ENCODE data around the gene TAGAP.

TAGAP gene, protein sequence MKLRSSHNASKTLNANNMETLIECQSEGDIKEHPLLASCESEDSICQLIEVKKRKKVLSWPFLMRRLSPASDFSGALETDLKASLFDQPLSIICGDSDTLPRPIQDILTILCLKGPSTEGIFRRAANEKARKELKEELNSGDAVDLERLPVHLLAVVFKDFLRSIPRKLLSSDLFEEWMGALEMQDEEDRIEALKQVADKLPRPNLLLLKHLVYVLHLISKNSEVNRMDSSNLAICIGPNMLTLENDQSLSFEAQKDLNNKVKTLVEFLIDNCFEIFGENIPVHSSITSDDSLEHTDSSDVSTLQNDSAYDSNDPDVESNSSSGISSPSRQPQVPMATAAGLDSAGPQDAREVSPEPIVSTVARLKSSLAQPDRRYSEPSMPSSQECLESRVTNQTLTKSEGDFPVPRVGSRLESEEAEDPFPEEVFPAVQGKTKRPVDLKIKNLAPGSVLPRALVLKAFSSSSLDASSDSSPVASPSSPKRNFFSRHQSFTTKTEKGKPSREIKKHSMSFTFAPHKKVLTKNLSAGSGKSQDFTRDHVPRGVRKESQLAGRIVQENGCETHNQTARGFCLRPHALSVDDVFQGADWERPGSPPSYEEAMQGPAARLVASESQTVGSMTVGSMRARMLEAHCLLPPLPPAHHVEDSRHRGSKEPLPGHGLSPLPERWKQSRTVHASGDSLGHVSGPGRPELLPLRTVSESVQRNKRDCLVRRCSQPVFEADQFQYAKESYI

DNA sequence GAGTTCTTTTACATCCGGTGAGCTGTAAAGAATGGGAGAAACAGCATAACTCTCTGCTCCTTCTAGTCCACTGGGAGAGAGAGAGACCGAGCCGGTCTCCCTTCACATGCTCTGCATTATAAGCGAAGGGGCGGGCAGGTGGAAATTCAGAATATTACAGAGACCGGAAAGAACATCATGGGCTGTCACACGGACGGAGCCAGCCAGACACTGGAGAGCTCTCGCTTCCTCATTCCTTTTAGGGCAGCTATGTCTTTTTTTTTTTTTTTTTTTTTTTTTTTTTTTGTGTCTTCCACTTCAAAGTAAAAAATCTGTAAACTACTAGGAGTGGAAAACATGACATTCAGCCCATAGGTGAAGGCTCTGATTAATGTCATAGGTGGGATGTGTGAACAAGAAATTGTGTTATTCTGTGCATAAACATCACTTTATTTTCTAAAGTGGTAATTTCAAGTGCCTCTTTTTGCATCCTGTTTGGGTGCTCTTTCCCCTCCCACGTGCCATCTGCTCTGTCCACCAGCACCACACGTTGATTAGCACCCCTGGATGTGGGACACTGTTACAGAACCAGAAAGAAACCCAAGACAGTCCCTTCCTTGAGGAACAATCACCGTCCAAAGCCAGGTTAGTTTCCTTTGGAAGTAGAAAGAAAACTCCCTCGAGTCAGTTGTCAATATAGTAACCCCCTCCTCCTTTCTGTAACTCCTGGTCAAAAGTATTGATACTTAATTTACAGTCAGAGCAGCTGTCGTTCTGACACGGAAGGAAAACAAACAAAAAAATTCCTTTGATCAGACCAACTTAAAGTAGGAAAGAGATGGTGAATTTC lies at the start of gene TAGAP:
TAGAP (minus strand) TSS at position 93 of the 829 bp plus-strand sequence. CDS start 845 bp downstream, outside the sequence.
- H3K4me3 ChIP-seq (ENCODE audit: low read length), result peak within 1 kb of the TSS; percentile 44
- H3K27me3 ChIP-seq (ENCODE audit: control insufficient read depth, insufficient read depth, low read length), result no peaks in the 10 kb centered on the region
- no peak within 1 kb of the TSS for H3K9ac ChIP-seq (ENCODE audit: low read length)
- H3K27ac ChIP-seq (ENCODE audit: low read depth, low read length), result no peak within 1 kb of the TSS
- H3K4me1 ChIP-seq (ENCODE audit: control insufficient read depth, insufficient read depth, low read length), result no peaks in the 10 kb centered on the region
- no peaks in the 10 kb centered on the region for H3K36me3 ChIP-seq (ENCODE audit: control insufficient read depth, insufficient read depth, low read length)

DNA sequence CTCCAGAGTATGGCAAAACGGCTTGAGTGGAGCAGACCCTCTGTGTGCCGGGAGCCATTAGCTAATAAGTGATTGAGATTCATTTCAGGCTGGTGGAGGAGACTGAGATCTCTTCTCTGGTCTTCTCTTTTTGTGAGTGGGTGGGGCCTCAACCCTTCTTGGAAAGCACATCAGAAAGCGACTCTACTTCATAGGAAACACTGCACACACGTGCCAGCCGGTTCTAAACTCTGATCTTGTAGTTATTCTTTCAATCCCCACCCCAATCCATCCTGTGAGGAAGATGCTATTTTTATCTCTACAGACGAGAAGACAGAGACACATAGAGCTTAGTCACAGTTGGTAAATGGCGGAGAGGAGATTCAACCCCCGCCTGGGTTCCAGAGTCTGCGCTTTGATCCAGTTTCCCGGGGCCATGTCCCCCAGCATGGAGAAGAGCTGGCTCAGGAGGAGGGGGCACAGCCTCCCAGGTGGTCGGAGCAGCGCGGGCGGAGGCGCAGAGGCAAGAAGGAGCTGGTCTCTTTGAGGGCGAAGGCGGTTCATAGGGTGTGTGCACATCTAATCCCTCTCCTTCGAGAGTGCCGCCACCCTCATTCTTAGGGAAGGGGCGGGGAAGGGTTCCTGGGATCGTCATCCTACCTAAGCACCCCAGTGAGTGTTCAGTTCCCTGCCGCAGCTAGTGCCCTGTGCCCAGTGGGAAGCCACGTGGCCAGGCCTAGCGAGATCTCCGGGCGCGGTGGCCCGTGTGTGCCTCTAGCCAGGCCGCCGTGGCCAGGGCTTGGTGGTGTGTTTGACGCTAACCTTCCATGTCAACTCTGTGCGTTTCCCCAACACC lies 49.0 kb upstream of the TAGAP start:
- Histone ChIP-seq H3K4me1 (ENCODE audit: control insufficient read depth, insufficient read depth, low read length) (no peaks in the 10 kb centered on the region), H3K27ac (ENCODE audit: low read depth, low read length) (no peak overlapping the region), H3K27me3 (ENCODE audit: control insufficient read depth, insufficient read depth, low read length) (no peaks in the 10 kb centered on the region), H3K36me3 (ENCODE audit: control insufficient read depth, insufficient read depth, low read length) (no peaks in the 10 kb centered on the region), H3K4me3 (ENCODE audit: low read length) (no peak overlapping the region), H3K9ac (ENCODE audit: low read length) (no peak overlapping the region)

DNA sequence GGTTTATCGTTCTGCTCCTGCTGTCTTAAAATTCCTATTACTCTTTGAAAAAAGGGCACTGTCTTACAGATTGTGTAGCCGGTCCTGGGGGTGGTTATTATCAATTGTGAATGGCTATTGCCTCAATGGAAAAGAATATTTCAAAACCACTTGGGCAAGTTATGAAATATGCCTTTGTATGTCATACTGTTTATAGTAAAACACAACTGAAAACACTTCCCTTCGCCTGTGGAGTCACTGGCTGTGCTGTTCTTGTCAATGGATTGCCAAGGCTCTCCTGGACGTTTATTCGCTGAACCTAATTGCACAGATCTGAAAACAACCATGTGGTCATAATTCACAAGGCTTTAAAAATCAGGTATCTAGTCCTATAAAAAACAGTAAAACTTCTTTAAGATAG lies 47.8 kb upstream of the TAGAP start:
- Histone ChIP-seq H3K27ac (ENCODE audit: low read depth, low read length) (no peak overlapping the region), H3K4me1 (ENCODE audit: control insufficient read depth, insufficient read depth, low read length) (no peaks in the 10 kb centered on the region), H3K36me3 (ENCODE audit: control insufficient read depth, insufficient read depth, low read length) (no peaks in the 10 kb centered on the region), H3K9ac (ENCODE audit: low read length) (no peak overlapping the region), H3K27me3 (ENCODE audit: control insufficient read depth, insufficient read depth, low read length) (no peaks in the 10 kb centered on the region), H3K4me3 (ENCODE audit: low read length) (no peak overlapping the region)

DNA sequence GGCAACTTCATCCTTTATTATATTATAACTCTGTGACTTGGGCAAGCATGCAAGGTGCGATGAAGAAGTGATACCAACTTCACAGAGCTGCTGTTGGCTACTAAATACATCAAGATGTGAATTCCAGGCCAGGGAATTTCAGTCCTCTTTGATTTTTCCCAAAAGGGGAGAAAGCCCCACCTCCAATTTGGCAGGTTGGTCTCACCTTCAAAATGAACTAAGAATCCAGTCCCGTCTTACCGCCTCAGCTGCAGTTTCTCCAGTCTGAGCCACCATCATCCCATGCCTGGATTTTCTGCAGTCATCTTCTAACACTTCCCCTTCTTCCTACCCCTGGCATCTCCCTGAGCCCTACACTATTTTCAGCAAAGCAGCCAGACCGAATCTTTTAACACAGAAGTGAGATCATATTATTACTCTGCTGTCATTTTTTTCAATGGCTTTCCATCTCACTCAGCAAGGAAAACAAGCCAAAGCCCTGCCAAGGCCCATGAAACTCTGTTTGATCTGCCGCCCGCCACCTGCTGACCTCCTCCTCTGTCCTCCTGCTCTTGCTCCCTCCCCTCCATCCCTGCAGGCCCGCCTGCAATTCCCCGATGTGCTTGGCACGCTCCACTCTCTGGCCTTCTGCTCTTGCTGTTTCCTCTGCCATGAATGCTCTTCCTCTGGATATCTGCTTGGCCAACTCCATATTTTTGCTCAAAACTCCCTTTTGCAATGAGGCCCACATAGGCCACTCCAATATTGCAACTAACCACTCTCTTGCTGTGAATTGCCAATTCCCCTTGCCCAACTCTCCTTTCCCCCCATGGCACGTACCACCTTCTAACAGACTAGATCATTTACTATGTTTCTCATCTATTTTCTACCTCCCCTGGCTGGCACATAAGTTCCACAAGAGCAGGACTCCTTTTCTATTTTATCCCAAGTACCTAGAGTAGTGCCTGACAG lies 46.0 kb upstream of the TAGAP start:
- Histone ChIP-seq H3K4me3 (ENCODE audit: low read length) (no peak overlapping the region), H3K36me3 (ENCODE audit: control insufficient read depth, insufficient read depth, low read length) (no peaks in the 10 kb centered on the region), H3K27ac (ENCODE audit: low read depth, low read length) (no peak overlapping the region), H3K4me1 (ENCODE audit: control insufficient read depth, insufficient read depth, low read length) (no peaks in the 10 kb centered on the region), H3K9ac (ENCODE audit: low read length) (no peak overlapping the region), H3K27me3 (ENCODE audit: control insufficient read depth, insufficient read depth, low read length) (no peaks in the 10 kb centered on the region)

DNA sequence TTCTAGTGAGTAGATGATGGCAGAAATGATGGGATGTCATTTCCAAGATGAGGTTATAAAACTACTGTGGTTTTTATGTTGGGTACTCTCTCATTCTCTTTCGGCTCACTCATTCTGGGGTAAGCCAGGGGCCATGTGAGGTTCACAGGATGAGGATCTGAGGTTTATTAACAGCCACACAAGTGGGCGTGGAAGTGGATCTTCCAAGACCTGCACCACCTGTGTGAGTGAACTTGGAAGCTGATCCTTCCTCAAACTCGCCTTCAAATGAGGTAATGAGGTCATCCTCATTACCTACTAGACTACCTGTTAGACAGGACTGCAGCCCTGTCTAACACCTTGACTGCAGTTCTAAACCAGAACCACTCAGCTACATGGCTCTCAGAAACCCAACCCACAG lies 45.1 kb upstream of the TAGAP start:
- Histone ChIP-seq H3K27ac (ENCODE audit: low read depth, low read length) (no peak overlapping the region), H3K36me3 (ENCODE audit: control insufficient read depth, insufficient read depth, low read length) (no peaks in the 10 kb centered on the region), H3K9ac (ENCODE audit: low read length) (no peak overlapping the region), H3K27me3 (ENCODE audit: control insufficient read depth, insufficient read depth, low read length) (no peaks in the 10 kb centered on the region), H3K4me3 (ENCODE audit: low read length) (no peak overlapping the region), H3K4me1 (ENCODE audit: control insufficient read depth, insufficient read depth, low read length) (no peaks in the 10 kb centered on the region)

DNA sequence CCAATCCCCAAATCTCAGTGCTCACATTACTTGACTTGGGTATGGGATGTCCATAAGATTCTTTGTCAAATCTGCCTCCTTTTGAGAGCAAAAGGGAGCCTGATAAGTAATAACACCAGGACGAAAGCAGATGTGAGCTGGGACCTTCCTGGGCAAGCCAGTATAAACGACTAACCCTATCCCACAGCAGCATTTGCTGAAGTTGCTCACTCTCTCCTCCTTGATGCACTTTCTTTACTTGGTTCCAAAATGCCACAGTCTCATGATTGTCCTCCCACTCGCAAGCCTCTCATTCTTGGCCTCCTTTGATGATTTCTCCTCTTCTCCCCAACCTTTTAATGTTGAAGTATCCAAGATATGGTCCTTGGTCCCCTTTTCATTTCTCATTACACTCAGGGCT lies 44.7 kb upstream of the TAGAP start:
- Histone ChIP-seq H3K4me1 (ENCODE audit: control insufficient read depth, insufficient read depth, low read length) (no peaks in the 10 kb centered on the region), H3K27me3 (ENCODE audit: control insufficient read depth, insufficient read depth, low read length) (no peaks in the 10 kb centered on the region), H3K4me3 (ENCODE audit: low read length) (no peak overlapping the region), H3K9ac (ENCODE audit: low read length) (no peak overlapping the region), H3K27ac (ENCODE audit: low read depth, low read length) (no peak overlapping the region), H3K36me3 (ENCODE audit: control insufficient read depth, insufficient read depth, low read length) (no peaks in the 10 kb centered on the region)

DNA sequence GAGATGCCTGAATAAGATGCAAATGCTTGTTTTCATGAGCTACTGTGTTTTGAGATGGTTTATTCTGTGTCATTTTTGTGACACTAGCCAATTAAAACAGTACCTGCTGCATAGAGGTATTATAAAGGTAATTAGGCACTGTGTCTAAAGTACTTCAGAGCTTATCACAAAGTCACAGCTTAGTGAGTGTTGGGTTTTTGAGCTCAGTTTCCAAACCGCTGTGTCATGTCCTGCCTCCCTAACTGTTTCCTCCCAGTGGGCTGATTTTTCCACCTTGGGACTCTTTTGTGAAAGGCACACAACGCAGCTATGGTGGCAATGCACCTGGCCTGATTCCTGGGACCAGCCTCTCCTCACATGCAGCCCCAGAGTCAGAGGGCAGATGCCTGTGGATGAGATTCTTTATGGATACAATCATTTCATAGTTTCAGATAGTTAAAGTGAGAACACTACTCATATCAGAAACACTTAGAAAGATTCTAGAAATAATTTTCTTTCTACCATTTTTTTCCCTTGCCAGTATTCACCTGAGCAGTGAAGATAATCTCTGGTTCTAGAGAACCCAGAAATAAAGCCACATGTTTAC lies 41.3 kb upstream of the TAGAP start:
- Histone ChIP-seq H3K27me3 (ENCODE audit: control insufficient read depth, insufficient read depth, low read length) (no peaks in the 10 kb centered on the region), H3K9ac (ENCODE audit: low read length) (no peak overlapping the region), H3K4me1 (ENCODE audit: control insufficient read depth, insufficient read depth, low read length) (no peaks in the 10 kb centered on the region), H3K27ac (ENCODE audit: low read depth, low read length) (no peak overlapping the region), H3K36me3 (ENCODE audit: control insufficient read depth, insufficient read depth, low read length) (no peaks in the 10 kb centered on the region), H3K4me3 (ENCODE audit: low read length) (no peak overlapping the region)

DNA sequence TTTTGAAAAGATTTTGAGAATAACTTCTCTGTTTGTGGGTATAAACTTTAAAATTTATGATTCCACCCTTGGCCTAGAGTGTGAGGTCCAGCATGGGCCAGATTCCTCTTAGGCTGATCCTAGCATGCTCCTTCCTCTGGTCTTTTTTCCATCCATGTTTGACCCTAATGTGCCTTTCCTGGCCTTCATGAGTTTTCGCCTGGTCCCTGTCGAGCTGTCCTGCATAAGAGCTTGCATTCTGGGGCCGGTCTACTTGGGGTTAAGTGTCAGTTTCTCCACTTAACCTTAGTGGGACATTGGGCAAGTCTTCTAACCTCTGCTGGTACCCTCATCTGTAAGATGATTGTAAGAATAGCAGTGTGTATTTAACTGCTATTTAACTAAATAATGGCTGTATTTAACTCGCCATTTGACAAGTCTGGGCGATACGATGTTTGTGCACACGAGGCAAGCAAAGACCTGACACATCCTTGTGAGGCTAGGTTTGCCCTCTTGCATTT lies 40.7 kb upstream of the TAGAP start:
- Histone ChIP-seq H3K36me3 (ENCODE audit: control insufficient read depth, insufficient read depth, low read length) (no peaks in the 10 kb centered on the region), H3K4me3 (ENCODE audit: low read length) (no peak overlapping the region), H3K9ac (ENCODE audit: low read length) (no peak overlapping the region), H3K4me1 (ENCODE audit: control insufficient read depth, insufficient read depth, low read length) (no peaks in the 10 kb centered on the region), H3K27me3 (ENCODE audit: control insufficient read depth, insufficient read depth, low read length) (no peaks in the 10 kb centered on the region), H3K27ac (ENCODE audit: low read depth, low read length) (no peak overlapping the region)

DNA sequence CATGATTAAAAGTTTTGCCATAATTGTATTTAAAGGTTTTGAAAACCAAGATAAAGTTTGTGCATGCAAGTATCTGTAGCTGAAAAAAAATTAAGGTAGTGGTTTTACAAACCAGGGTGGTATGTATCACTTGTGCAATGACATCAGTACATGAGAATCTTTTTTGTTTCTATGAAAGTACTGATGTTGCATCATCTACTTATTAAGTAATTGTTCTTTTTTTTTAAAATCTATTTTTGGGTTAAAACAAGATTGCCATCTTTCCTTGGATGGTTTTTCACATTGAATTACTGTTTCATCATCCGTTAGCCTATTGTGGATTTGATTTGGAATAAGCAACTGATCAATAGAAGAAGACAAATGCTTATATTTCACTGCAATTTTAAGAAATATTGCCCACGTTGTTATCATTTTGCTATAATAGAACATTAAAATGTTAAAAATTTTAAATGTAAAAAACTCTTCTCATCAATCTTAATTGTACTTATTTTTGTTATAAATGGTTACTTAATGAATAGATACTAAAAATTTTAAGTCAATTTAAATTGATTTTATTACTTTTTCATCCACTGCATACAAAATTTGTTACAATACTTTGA lies 39.8 kb upstream of the TAGAP start:
- no peak overlapping the region for H3K9ac ChIP-seq (ENCODE audit: low read length)
- no peak overlapping the region for H3K4me3 ChIP-seq (ENCODE audit: low read length)
- H3K27me3 ChIP-seq (ENCODE audit: control insufficient read depth, insufficient read depth, low read length), result no peaks in the 10 kb centered on the region
- no peaks in the 10 kb centered on the region for H3K36me3 ChIP-seq (ENCODE audit: control insufficient read depth, insufficient read depth, low read length)
- no peaks in the 10 kb centered on the region for H3K4me1 ChIP-seq (ENCODE audit: control insufficient read depth, insufficient read depth, low read length)
- no peak overlapping the region for H3K27ac ChIP-seq (ENCODE audit: low read depth, low read length)

DNA sequence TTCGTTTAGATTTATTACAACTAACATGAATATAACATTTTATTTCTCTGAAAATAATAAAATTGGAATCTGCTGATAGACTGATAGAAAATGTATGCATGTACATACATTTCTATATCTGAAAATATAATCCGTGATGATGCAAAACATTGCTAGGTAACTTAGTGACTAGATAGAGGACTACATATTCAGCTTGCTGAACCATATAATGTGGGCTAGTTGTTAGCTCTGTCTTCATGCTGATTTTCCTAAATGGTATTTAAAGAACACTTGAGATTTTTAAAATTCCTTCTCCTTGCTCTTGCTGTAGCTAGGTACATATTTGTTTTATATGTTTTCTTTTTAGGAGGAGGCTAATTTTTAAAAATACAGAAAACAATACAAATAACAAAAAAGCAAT lies 38.4 kb upstream of the TAGAP start:
- H3K9ac ChIP-seq (ENCODE audit: low read length), result no peak overlapping the region
- no peaks in the 10 kb centered on the region for H3K27me3 ChIP-seq (ENCODE audit: control insufficient read depth, insufficient read depth, low read length)
- no peak overlapping the region for H3K27ac ChIP-seq (ENCODE audit: low read depth, low read length)
- no peaks in the 10 kb centered on the region for H3K4me1 ChIP-seq (ENCODE audit: control insufficient read depth, insufficient read depth, low read length)
- H3K36me3 ChIP-seq (ENCODE audit: control insufficient read depth, insufficient read depth, low read length), result no peaks in the 10 kb centered on the region
- H3K4me3 ChIP-seq (ENCODE audit: low read length), result no peak overlapping the region

Measured in rectal smooth muscle tissue (tissue), 1 donor.